WTC11 (cell line): ENCODE results near the gene RYR3. TPM values are rescaled to one million over a fixed set of nuclear protein-coding genes. Genes with fewer than 3 reads are reported as not detected.

Experiments used
- ATAC-seq: fragments of 200-7000 bp; cut with Tn5 transposase; 2 replicates; pipeline ENCODE4 v1.10.0; 2021; ENCODE audit warnings: mild to moderate bottlenecking, moderate library complexity
- CTCF ChIA-PET: fragments of 300-600 bp; sonication (Branson Sonifier 250); formaldehyde crosslinking; loops from one replicate; lab custom pipeline; 2021; ENCODE audit warnings: antibody characterized with exemption; lab: Charles Lee
- POLR2A ChIA-PET: fragments of 350-600 bp; sonication (Branson Sonifier 250); formaldehyde crosslinking; loops from one replicate; lab custom pipeline; 2021; ENCODE audit warnings: antibody characterized with exemption; lab: Charles Lee
- DNase-seq: peaks from one replicate; pipeline ENCODE4 v3.0.0; 2021; ENCODE audit warnings: low spot score
- H3K27ac Mint-ChIP-seq: 2 replicates; pipeline ENCODE4 v1.8.0; 2021; ENCODE audit warnings: mixed read lengths
- H3K27me3 Mint-ChIP-seq: 2 replicates; pipeline ENCODE4 v1.8.0; 2021; ENCODE audit warnings: low read depth, mild to moderate bottlenecking, moderate library complexity, mixed read lengths
- H3K36me3 Mint-ChIP-seq: 2 replicates; pipeline ENCODE4 v1.8.0; 2021; ENCODE audit warnings: mixed read lengths
- H3K4me1 Mint-ChIP-seq: 2 replicates; pipeline ENCODE4 v1.8.0; 2022; ENCODE audit warnings: mixed read lengths
- H3K4me3 Mint-ChIP-seq: 2 replicates; pipeline ENCODE4 v1.8.0; 2021; ENCODE audit warnings: mild to moderate bottlenecking, moderate library complexity, mixed read lengths
- H3K9me3 Mint-ChIP-seq: 2 replicates; pipeline ENCODE4 v1.8.0; 2021; ENCODE audit warnings: mixed read lengths
- GTF2I ChIP-seq: fragments of 250-450 bp; sonication (Bioruptor Pico); conservative IDR thresholded peaks from 2 replicates; pipeline ENCODE4 v1.4.0; 2021; ENCODE audit warnings: mild to moderate bottlenecking
- KAT7 ChIP-seq: sonication (generic); formaldehyde crosslinking; IDR thresholded peaks from 2 replicates; pipeline ENCODE4 v1.8.1; 2023; ENCODE audit warnings: missing genetic modification reagents, mild to moderate bottlenecking, borderline replicate concordance
- ZBTB21 ChIP-seq: sonication (generic); formaldehyde crosslinking; IDR thresholded peaks from 2 replicates; pipeline ENCODE4 v1.8.1; 2023; ENCODE audit warnings: mild to moderate bottlenecking, missing genetic modification reagents, borderline replicate concordance
- ZNF671 ChIP-seq: fragments of 250-450 bp; sonication (Bioruptor Pico); IDR thresholded peaks from 2 replicates; pipeline ENCODE4 v1.8.0; 2021; ENCODE audit warnings: mild to moderate bottlenecking
- total RNA-seq: library from RNA; stranded (reverse); gene quantifications from 3 replicates; pipeline ENCODE4 v1.2.3, GENCODE V29; 2021
- TF ChIP-seq, protein P1 (sequence below): fragments of 250-450 bp; sonication (Bioruptor Pico); conservative IDR thresholded peaks from 2 replicates; pipeline ENCODE4 v1.9.0; 2021; ENCODE audit warnings: mild to moderate bottlenecking
- TF ChIP-seq, protein P2 (sequence below): sonication (generic); formaldehyde crosslinking; IDR thresholded peaks from 2 replicates; pipeline ENCODE4 v1.8.1; 2023; ENCODE audit warnings: mild to moderate bottlenecking, missing genetic modification reagents
- TF ChIP-seq, protein P3 (sequence below): sonication (generic); formaldehyde crosslinking; IDR thresholded peaks from 2 replicates; pipeline ENCODE4 v1.8.0; 2022; ENCODE audit warnings: mild to moderate bottlenecking, missing genetic modification reagents
- TF ChIP-seq, protein P4 (sequence below): sonication (generic); formaldehyde crosslinking; IDR thresholded peaks from 2 replicates; pipeline ENCODE4 v1.8.1; 2022; ENCODE audit warnings: low read depth, missing genetic modification reagents, borderline replicate concordance
- TF ChIP-seq, protein P5 (sequence below): sonication (generic); formaldehyde crosslinking; IDR thresholded peaks from 2 replicates; pipeline ENCODE4 v1.8.0; 2022; ENCODE audit warnings: mild to moderate bottlenecking, missing genetic modification reagents
- TF ChIP-seq, protein P6 (sequence below): sonication (generic); formaldehyde crosslinking; IDR thresholded peaks from 2 replicates; pipeline ENCODE4 v1.8.1; 2023; ENCODE audit warnings: mild to moderate bottlenecking, missing genetic modification reagents, moderate library complexity
- TF ChIP-seq, protein P7 (sequence below): fragments of 250-450 bp; sonication (Bioruptor Pico); IDR thresholded peaks from 2 replicates; pipeline ENCODE4 v1.9.0; 2021; ENCODE audit warnings: mild to moderate bottlenecking
- TF ChIP-seq, protein P8 (sequence below): fragments of 250-450 bp; sonication (Bioruptor Pico); IDR thresholded peaks from 2 replicates; pipeline ENCODE4 v1.9.0; 2021; ENCODE audit warnings: mild to moderate bottlenecking
- TF ChIP-seq, protein P9 (sequence below): sonication (generic); formaldehyde crosslinking; conservative IDR thresholded peaks from 2 replicates; pipeline ENCODE4 v1.8.1; 2022; ENCODE audit warnings: mild to moderate bottlenecking, missing genetic modification reagents

The RYR3 gene
- total RNA-seq, 1 experiment from 2014 or later: 1.4 TPM

DNA sequence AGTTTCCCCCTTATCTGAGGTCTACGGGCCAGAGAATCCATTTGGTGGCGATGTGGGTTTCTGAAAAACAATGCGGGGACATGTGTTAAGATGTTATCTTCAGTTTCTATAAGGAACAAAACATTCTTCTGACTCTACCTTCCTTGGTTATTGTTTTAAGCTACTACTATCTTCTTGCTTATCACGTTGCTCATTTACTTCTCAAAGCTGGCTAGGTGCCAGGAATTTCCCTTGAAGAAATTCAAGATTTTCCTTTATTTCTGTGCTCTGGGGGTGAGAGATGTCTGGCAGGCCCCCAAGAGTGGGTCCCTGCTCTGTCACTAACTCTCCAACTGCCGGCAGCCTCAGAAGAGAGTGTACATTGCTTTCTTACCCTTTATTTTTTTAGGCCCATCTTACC, 119.8 kb downstream of the RYR3 start:
- ChIA-PET CTCF (no interaction called here), POLR2A (no interaction called here)
- Mint-ChIP-seq H3K36me3 (0 out of 2 replicates have a peak, but pooled peaks cover 1% of the 10 kb centered on the region), H3K4me3 (no peak overlapping the region), H3K4me1 (peaks cover 9% of the 10 kb centered on the region), H3K27ac (no peak overlapping the region), H3K27me3 (peaks cover 2% of the 10 kb centered on the region; the same call in 1 of the 2 replicates), H3K9me3 (peaks cover 6% of the 10 kb centered on the region)
- TF ChIP-seq GTF2I (no peak), KAT7 (CRISPR knock-in tag) (no peak), ZNF671 (no peak), ZBTB21 (CRISPR knock-in tag) (no peak)
- TF ChIP-seq, protein P1, sequence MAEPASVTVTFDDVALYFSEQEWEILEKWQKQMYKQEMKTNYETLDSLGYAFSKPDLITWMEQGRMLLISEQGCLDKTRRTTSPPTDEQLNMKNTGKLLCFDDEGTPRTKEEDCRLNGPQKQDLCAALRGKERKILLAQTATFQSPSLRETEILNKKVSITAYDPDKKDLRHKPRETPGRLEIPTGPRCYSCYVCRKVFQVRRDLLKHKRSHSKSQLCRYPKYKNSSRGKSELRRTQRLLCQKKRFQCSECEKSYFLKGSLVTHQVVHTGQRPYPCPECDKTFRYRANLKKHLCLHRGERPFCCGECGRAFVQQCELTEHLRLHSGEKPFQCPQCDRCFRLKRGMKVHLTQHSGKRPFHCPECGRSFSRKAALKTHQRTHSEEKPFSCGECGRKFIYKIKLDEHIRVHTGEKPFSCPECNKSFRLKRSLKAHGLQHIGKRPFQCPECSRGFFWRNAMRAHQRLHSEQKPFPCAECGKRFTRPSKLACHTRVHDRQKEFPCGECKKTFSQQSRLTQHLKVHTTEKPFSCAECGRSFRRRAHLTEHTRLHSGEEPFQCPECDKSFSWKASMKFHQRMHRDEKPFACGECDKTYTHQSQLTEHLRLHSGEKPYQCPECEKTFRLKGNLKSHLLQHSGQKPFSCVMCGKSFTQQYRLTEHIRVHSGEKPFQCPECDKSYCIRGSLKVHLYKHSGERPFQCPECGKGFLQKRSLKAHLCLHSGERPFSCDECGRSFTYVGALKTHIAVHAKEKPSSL (CRISPR knock-in tag): no peak
- TF ChIP-seq, protein P2, sequence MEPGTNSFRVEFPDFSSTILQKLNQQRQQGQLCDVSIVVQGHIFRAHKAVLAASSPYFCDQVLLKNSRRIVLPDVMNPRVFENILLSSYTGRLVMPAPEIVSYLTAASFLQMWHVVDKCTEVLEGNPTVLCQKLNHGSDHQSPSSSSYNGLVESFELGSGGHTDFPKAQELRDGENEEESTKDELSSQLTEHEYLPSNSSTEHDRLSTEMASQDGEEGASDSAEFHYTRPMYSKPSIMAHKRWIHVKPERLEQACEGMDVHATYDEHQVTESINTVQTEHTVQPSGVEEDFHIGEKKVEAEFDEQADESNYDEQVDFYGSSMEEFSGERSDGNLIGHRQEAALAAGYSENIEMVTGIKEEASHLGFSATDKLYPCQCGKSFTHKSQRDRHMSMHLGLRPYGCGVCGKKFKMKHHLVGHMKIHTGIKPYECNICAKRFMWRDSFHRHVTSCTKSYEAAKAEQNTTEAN: no peak
- TF ChIP-seq, protein P3, sequence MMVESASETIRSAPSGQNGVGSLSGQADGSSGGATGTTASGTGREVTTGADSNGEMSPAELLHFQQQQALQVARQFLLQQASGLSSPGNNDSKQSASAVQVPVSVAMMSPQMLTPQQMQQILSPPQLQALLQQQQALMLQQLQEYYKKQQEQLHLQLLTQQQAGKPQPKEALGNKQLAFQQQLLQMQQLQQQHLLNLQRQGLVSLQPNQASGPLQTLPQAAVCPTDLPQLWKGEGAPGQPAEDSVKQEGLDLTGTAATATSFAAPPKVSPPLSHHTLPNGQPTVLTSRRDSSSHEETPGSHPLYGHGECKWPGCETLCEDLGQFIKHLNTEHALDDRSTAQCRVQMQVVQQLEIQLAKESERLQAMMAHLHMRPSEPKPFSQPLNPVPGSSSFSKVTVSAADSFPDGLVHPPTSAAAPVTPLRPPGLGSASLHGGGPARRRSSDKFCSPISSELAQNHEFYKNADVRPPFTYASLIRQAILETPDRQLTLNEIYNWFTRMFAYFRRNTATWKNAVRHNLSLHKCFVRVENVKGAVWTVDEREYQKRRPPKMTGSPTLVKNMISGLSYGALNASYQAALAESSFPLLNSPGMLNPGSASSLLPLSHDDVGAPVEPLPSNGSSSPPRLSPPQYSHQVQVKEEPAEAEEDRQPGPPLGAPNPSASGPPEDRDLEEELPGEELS (CRISPR knock-in tag): no peak
- TF ChIP-seq, protein P4, sequence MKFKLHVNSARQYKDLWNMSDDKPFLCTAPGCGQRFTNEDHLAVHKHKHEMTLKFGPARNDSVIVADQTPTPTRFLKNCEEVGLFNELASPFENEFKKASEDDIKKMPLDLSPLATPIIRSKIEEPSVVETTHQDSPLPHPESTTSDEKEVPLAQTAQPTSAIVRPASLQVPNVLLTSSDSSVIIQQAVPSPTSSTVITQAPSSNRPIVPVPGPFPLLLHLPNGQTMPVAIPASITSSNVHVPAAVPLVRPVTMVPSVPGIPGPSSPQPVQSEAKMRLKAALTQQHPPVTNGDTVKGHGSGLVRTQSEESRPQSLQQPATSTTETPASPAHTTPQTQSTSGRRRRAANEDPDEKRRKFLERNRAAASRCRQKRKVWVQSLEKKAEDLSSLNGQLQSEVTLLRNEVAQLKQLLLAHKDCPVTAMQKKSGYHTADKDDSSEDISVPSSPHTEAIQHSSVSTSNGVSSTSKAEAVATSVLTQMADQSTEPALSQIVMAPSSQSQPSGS: no peak
- TF ChIP-seq, protein P5, sequence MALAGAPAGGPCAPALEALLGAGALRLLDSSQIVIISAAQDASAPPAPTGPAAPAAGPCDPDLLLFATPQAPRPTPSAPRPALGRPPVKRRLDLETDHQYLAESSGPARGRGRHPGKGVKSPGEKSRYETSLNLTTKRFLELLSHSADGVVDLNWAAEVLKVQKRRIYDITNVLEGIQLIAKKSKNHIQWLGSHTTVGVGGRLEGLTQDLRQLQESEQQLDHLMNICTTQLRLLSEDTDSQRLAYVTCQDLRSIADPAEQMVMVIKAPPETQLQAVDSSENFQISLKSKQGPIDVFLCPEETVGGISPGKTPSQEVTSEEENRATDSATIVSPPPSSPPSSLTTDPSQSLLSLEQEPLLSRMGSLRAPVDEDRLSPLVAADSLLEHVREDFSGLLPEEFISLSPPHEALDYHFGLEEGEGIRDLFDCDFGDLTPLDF (CRISPR knock-in tag): no peak
- TF ChIP-seq, protein P6, sequence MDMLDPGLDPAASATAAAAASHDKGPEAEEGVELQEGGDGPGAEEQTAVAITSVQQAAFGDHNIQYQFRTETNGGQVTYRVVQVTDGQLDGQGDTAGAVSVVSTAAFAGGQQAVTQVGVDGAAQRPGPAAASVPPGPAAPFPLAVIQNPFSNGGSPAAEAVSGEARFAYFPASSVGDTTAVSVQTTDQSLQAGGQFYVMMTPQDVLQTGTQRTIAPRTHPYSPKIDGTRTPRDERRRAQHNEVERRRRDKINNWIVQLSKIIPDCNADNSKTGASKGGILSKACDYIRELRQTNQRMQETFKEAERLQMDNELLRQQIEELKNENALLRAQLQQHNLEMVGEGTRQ: no peak
- TF ChIP-seq, protein P7, sequence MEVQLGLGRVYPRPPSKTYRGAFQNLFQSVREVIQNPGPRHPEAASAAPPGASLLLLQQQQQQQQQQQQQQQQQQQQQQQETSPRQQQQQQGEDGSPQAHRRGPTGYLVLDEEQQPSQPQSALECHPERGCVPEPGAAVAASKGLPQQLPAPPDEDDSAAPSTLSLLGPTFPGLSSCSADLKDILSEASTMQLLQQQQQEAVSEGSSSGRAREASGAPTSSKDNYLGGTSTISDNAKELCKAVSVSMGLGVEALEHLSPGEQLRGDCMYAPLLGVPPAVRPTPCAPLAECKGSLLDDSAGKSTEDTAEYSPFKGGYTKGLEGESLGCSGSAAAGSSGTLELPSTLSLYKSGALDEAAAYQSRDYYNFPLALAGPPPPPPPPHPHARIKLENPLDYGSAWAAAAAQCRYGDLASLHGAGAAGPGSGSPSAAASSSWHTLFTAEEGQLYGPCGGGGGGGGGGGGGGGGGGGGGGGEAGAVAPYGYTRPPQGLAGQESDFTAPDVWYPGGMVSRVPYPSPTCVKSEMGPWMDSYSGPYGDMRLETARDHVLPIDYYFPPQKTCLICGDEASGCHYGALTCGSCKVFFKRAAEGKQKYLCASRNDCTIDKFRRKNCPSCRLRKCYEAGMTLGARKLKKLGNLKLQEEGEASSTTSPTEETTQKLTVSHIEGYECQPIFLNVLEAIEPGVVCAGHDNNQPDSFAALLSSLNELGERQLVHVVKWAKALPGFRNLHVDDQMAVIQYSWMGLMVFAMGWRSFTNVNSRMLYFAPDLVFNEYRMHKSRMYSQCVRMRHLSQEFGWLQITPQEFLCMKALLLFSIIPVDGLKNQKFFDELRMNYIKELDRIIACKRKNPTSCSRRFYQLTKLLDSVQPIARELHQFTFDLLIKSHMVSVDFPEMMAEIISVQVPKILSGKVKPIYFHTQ: no peak
- TF ChIP-seq, protein P8, sequence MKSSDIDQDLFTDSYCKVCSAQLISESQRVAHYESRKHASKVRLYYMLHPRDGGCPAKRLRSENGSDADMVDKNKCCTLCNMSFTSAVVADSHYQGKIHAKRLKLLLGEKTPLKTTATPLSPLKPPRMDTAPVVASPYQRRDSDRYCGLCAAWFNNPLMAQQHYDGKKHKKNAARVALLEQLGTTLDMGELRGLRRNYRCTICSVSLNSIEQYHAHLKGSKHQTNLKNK: no peak
- TF ChIP-seq, protein P9, sequence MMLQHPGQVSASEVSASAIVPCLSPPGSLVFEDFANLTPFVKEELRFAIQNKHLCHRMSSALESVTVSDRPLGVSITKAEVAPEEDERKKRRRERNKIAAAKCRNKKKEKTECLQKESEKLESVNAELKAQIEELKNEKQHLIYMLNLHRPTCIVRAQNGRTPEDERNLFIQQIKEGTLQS (CRISPR knock-in tag): no peak
- no peak for ATAC-seq
- DNase-seq: no peak
